HG03159 (cell line): Measurements from ENCODE around the gene GCC2.
"Not testable (repeated sequence)": the region's sequence is repeated elsewhere in the genome, so short reads cannot be mapped to it uniquely, and the experiment has no call there.

ENCODE experiments used
- ATAC-seq: cut with Tn5 transposase; IDR thresholded peaks from one replicate; pipeline ENCODE4 v1.9.1; 2021; ENCODE audit warnings: mild to moderate bottlenecking, moderate library complexity; ENCODE audit not compliant: unreplicated experiment

The GCC2 gene

GRCh38 chr2:108448678-108449409 lies at the start of gene GCC2:
Gene GCC2, plus strand, starts transcription at chr2:108449206. Its CDS starts 69 bp downstream, at chr2:108449275.
- ATAC-seq = peak; percentile 98

- ATAC-seq = no peak
These were observed 49.5 kb upstream of the GCC2 start for GRCh38 chr2:108399479-108399878.

GRCh38 chr2:108401800-108402199 lies 47.2 kb upstream of the GCC2 start:
- no peak for ATAC-seq

GRCh38 chr2:108403494-108403893 lies 45.5 kb upstream of the GCC2 start:
- ATAC-seq = no peak

- no peak for ATAC-seq
These were observed 44.1 kb upstream of the GCC2 start for GRCh38 chr2:108404784-108405397.

- ATAC-seq = no peak
These were observed 40.9 kb upstream of the GCC2 start for GRCh38 chr2:108407864-108408729.

GRCh38 chr2:108409768-108410167 lies 39.2 kb upstream of the GCC2 start:
- ATAC-seq = no peak

- ATAC-seq = no peak
These were observed 35.9 kb upstream of the GCC2 start for GRCh38 chr2:108412995-108413710.

- no peak for ATAC-seq
These were observed 35.3 kb upstream of the GCC2 start for GRCh38 chr2:108413711-108414095.

GRCh38 chr2:108414256-108414876 lies 34.6 kb upstream of the GCC2 start:
- no peak for ATAC-seq

GRCh38 chr2:108414945-108415344 lies 34.1 kb upstream of the GCC2 start:
- ATAC-seq = no peak

- ATAC-seq = no peak
These were observed 31.8 kb upstream of the GCC2 start for GRCh38 chr2:108417254-108417653.

- no peak for ATAC-seq
These were observed 30.6 kb upstream of the GCC2 start for GRCh38 chr2:108418416-108418815.

- ATAC-seq = no peak
These were observed 25.9 kb upstream of the GCC2 start for GRCh38 chr2:108423067-108423466.

- no peak for ATAC-seq
These were observed 25.3 kb upstream of the GCC2 start for GRCh38 chr2:108423502-108424251.

GRCh38 chr2:108428286-108429009 lies 20.6 kb upstream of the GCC2 start:
- ATAC-seq = no peak

- ATAC-seq = not testable (repeated sequence)
These were observed 13.4 kb upstream of the GCC2 start for GRCh38 chr2:108435578-108435977.

GRCh38 chr2:108436976-108437375 lies 12.0 kb upstream of the GCC2 start:
- no peak for ATAC-seq

- ATAC-seq = no peak
These were observed 7.3 kb upstream of the GCC2 start for GRCh38 chr2:108441712-108442111.
